ENCODE data around the gene SAMD8. TPM values are rescaled to one million over a fixed set of nuclear protein-coding genes. Genes with fewer than 3 reads are reported as not detected.

SAMD8 gene
- total and polyA plus RNA-seq, 10 of the 15 experiments (the other 5 are each of a cell fraction or from before 2014, with no cell fraction given): 2.8 to 26.0 (median 9.3) TPM

DNA sequence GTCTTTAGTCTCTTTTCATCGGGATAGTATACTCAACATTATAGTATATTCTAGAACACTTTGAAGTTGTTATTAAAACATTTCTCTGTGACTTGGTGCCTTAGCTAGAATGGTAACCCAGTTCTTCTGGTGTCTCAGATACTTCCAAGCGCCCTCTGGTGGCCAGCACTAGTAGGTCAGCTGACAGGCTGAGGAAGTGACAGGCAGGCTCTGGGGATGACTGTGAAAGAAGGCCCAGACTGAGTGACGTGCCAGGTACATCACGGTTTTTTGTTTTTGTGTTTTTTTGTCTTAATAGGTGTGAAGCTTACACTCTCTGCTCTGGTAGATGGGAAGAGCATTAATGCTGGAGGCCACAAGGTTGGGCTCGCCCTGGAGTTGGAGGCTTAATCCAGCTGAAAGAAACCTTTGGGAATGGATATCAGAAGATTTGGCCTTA lies 119.2 kb downstream of the SAMD8 start (continued):
- TF ChIP-seq, protein P1, sequence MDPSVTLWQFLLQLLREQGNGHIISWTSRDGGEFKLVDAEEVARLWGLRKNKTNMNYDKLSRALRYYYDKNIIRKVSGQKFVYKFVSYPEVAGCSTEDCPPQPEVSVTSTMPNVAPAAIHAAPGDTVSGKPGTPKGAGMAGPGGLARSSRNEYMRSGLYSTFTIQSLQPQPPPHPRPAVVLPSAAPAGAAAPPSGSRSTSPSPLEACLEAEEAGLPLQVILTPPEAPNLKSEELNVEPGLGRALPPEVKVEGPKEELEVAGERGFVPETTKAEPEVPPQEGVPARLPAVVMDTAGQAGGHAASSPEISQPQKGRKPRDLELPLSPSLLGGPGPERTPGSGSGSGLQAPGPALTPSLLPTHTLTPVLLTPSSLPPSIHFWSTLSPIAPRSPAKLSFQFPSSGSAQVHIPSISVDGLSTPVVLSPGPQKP (IDR thresholded peaks at IDR 0.05; ENCODE audit: low read depth, low read length): no peak
- TF ChIP-seq EED (IDR thresholded peaks at IDR 0.05; ENCODE audit: low read depth): no peak
- no peak for TF ChIP-seq MEF2B (IDR thresholded peaks at IDR 0.05; ENCODE audit: partially characterized antibody, poor library complexity, severe bottlenecking)
- peak; percentile 49 for TF ChIP-seq USF2 (IDR thresholded peaks at IDR 0.05; ENCODE audit: borderline replicate concordance, low read depth, low read length)
- TF ChIP-seq CBFB (IDR thresholded peaks at IDR 0.05; ENCODE audit: low read depth): no peak
- TF ChIP-seq NBN (IDR thresholded peaks at IDR 0.05): peak; percentile 74
- TF ChIP-seq RAD21 (IDR thresholded peaks at IDR 0.05; ENCODE audit: insufficient read depth, low read depth, low read length): peak; percentile 66
- TF ChIP-seq BHLHE40 (IDR thresholded peaks at IDR 0.05; ENCODE audit: borderline replicate concordance in 1 of 2, low read depth in 2 of 2, low read length in 1 of 2): peak in 1 of 2 experiments; percentile 37; a peak in 1 of 4 replicates

Other genes starting within 250 kb of the SAMD8 start
- gene VDAC2, start 99.1 kb downstream of the SAMD8 start, total RNA-seq (2014; rRNA removed): 86.2 and 94.0 TPM in 2 replicates
- 150 and 155 TPM in 2 replicates for gene VDAC2, start 99.1 kb downstream of the SAMD8 start, total RNA-seq (2014; rRNA removed; fragmentation: Illumina TruSeq; extraction: Trizol)
- gene VDAC2, start 99.1 kb downstream of the SAMD8 start, total RNA-seq (2021): 178 and 185 TPM in 2 replicates
- gene VDAC2, start 99.1 kb downstream of the SAMD8 start, polyA plus RNA-seq (2011; rRNA removed): 73.4 and 79.1 TPM in 2 replicates
- 175 and 220 TPM in 2 replicates for gene VDAC2, start 99.1 kb downstream of the SAMD8 start, polyA plus RNA-seq (2014; fragmentation: Illumina TruSeq; extraction: Trizol)
- 100 to 1,000 TPM in 1 of 2 experiments, 10 to 100 TPM in 1; 99.7 to 136 TPM for gene VDAC2, start 99.1 kb downstream of the SAMD8 start, polyA plus RNA-seq (2014; fragmentation: Nextera tagmentation; extraction: Ambion mirVana)
- 92.2 and 95.9 TPM in 2 replicates for gene VDAC2, start 99.1 kb downstream of the SAMD8 start, polyA plus RNA-seq (2014; rRNA removed)
- 100 to 1,000 TPM; 293 to 294 TPM for gene VDAC2, start 99.1 kb downstream of the SAMD8 start, polyA plus RNA-seq (2016; fragmentation: Nextera tagmentation; extraction: Ambion mirVana)
- 41.0 and 64.3 TPM in 2 replicates for gene COMTD1, start 124.3 kb downstream of the SAMD8 start, total RNA-seq (2014; rRNA removed)
- 4.4 and 6.4 TPM in 2 replicates for gene COMTD1, start 124.3 kb downstream of the SAMD8 start, total RNA-seq (2014; rRNA removed; fragmentation: Illumina TruSeq; extraction: Trizol)
- 43.2 and 46.3 TPM in 2 replicates for gene COMTD1, start 124.3 kb downstream of the SAMD8 start, total RNA-seq (2021)
- 3.4 and 8.5 TPM in 2 replicates for gene COMTD1, start 124.3 kb downstream of the SAMD8 start, polyA plus RNA-seq (2011; rRNA removed)
- 2.5 TPM in 1 of 2 replicates, not detected in the other for gene COMTD1, start 124.3 kb downstream of the SAMD8 start, polyA plus RNA-seq (2014; fragmentation: Illumina TruSeq; extraction: Trizol)
- gene COMTD1, start 124.3 kb downstream of the SAMD8 start, polyA plus RNA-seq (2014; fragmentation: Nextera tagmentation; extraction: Ambion mirVana): 1 to 10 TPM in 1 of 2 experiments, under 1 TPM in 1; 0.39 to 3.4 TPM
- 51.8 and 55.0 TPM in 2 replicates for gene COMTD1, start 124.3 kb downstream of the SAMD8 start, polyA plus RNA-seq (2014; rRNA removed)
- 10 to 100 TPM; 43.5 to 47.1 TPM for gene COMTD1, start 124.3 kb downstream of the SAMD8 start, polyA plus RNA-seq (2016; fragmentation: Nextera tagmentation; extraction: Ambion mirVana)

Data from GM12878 (cell line).